HG03558 (cell line): Measurements from ENCODE around the gene ELL3.
"Not testable (repeated sequence)": the region's sequence is repeated elsewhere in the genome, so short reads cannot be mapped to it uniquely, and the experiment has no call there.

Experiments used
- ATAC-seq: cut with Tn5 transposase; IDR thresholded peaks from one replicate; pipeline ENCODE4 v1.9.1; 2021; ENCODE audit warnings: moderate number of reproducible peaks; ENCODE audit not compliant: unreplicated experiment; ENCODE audit errors: extremely low read depth

The ELL3 gene, protein sequence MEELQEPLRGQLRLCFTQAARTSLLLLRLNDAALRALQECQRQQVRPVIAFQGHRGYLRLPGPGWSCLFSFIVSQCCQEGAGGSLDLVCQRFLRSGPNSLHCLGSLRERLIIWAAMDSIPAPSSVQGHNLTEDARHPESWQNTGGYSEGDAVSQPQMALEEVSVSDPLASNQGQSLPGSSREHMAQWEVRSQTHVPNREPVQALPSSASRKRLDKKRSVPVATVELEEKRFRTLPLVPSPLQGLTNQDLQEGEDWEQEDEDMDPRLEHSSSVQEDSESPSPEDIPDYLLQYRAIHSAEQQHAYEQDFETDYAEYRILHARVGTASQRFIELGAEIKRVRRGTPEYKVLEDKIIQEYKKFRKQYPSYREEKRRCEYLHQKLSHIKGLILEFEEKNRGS

DNA sequence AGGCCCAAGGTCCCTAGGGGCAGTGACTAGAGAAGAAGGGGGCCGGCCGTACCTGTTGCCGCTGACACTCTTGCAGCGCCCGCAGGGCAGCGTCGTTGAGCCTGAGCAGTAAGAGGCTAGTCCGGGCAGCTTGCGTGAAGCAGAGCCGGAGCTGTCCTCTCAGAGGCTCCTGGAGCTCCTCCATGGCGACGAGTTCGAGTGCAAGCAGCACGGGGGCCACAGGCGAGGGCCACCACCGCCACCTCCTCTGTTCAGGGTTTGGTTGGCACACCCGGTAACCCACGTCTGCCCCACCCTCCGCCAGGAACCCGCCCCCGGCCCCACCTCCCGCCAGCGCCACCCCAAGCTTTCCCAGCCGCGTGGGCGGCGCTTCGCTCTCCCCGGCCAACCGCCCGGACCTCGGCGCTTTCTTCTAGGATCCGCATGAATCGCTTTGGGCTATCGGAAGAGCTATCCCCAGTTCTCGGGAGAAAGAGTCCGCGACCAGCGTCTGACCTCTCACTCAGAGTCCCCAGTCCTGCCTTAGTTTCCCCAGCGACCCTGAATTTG is at the start of gene ELL3:
TSS of gene ELL3 (minus strand) at position 249 of the 549 bp plus-strand sequence. CDS start at position 184, 65 bp downstream.
- no peak for ATAC-seq

DNA sequence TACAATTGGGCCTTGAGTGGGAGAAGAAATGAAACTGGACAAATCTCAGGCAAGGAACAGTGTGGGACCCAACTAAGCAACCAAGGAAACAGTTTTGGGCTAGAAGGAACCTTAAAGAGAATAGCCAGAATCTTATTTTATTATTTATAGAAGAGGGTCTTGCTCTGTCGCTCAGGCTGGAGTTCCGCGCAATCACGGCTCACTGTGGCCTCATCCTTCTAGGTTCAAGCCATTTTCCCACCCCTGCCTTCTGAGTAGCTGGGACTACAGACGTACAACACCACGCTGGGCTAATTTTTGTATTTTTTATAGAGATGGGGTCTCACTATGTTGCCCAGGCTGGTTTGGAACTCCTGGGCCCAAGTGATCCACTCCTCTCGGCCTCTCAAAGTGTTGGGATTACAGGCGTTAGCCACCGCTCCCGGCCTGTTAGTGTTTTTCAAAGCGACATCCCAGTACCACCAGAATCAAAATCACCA is 49.3 kb upstream of the ELL3 start:
- ATAC-seq: no peak

DNA sequence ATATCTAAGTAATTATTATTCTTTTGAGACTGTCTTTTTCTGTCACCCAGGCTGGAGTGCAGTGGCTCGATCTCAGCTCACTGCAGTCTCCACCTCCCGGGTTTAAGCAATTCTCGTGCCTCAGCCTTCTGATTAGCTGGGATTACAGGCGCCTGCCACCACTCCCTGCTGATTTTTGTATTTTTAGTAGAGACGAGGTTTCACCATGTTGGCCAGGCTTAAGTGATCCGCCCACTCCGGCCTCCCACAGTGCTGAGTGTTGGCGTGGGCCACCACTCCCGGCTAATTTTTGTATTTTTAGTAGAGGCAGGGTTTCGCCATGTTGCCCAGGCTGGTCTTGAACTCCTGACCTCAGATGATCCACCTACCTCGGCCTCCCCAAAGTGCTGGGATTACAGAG is 48.5 kb upstream of the ELL3 start:
- not testable (repeated sequence) for ATAC-seq

GRCh38 chr15:43824302-43825246 is 47.8 kb upstream of the ELL3 start, which contains the start of gene MFAP1:
MFAP1 (minus strand) TSS chr15:43824690; CDS start chr15:43824569, 121 bp downstream.
- peak; percentile 48 for ATAC-seq

GRCh38 chr15:43821505-43821904 is 44.7 kb upstream of the ELL3 start:
- no peak for ATAC-seq

GRCh38 chr15:43815064-43815463 is 38.3 kb upstream of the ELL3 start:
- ATAC-seq: not testable (repeated sequence)

GRCh38 chr15:43808960-43809678 is 32.4 kb upstream of the ELL3 start:
- ATAC-seq: no peak

GRCh38 chr15:43808435-43808950 is 31.7 kb upstream of the ELL3 start:
- ATAC-seq: no peak

DNA sequence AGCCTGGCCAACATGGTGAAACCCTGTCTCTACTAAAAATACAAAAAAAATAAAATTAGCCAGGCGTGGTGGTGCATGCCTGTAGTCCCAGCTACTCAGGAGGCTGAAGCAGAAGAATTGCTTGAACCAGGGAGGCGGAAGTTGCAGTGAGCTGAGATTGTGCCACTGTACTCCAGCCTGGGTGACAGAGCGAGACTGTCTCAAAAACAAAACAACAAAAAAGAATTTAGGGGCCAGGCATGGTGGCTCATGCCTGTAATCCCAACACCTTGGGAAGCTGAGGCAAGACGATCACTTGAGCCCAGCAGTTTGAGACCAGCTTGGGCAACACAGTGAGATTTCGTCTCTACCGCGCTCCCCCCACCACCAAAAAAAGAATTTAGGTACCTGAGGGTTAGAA is 25.9 kb upstream of the ELL3 start:
- not testable (repeated sequence) for ATAC-seq

DNA sequence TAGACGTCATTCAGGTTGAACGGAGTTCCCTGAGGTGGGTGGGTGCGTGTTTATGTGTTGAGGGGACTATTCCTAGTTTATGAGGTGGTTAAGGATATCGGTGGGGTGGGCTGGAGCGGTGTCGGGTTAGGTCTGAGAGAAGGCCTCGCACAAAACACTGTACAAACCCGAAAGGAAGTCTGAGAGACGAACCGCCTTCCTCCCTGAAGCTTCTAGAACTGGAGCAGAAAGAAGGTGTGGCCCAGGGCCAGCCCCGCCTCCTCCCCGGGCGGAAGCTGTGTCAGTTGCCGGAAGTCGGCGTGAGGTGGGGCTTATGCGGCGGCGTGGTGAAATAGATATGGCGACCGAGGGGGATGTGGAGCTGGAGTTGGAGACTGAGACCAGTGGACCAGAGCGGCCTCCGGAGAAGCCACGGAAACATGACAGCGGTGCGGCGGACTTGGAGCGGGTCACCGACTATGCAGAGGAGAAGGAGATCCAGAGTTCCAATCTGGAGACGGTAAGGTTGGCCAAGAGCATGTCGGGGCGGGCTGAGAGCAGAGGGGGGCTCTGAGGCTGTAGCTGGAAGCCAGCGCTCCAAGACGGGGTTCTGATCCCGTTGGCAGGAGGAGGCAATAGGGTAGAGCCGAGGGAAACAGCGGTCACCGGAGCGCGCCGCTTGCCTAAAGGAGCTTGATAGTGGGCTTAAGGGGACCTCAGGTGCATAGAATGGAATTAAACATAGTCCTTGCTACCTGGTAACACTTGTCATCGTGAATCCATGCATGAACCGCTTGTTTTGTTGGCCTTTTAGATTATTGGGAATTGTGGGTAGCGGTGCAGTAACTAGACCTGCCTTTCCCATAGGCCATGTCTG is 23.7 kb upstream of the ELL3 start, which contains the start of gene HYPK:
TSS of gene HYPK (plus strand) at position 314 of the 856 bp plus-strand sequence. CDS start at position 338, 24 bp downstream.
- ATAC-seq: peak; percentile 53

- no peak for ATAC-seq
Measured at GRCh38 chr15:43799945-43800285, 23.1 kb upstream of the ELL3 start, which contains the start of gene SERINC4. SERINC4 (minus strand) TSS chr15:43800220; CDS start chr15:43799986, 234 bp downstream.

DNA sequence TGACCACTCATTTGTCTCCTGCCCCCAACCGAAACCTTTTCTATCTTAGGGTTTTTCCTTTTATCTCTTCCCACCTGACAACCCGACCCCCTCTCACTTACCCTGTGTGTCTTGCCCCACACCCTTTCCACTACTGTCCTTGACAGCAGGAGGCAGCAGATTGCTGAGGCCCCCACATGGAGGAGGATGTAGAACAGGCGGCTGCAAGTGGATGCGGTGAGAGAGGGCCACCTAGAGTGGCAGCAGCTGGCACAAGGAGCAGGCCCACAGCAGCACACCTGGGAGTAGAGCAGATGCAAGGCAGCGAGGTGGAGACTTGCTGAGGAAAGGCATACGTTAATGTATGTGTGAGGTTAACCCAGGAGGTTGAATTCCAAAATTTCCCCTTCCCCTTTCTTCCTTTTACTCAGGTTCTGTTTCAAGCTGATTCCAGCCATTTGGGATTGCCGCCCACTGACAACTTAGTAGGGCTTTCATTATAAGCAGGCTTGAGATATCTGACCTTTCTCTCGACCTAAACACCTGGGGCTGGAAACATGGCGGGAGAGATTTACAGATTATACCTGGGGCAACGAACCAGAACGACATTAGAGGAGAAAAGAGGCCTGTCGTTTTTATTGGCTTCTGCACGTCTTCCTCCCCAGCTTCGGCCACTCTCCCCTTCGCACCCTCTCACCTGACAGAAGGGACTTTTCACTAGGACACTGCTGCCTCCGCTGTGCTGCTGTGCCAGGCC is 22.6 kb upstream of the ELL3 start:
- no peak for ATAC-seq

DNA sequence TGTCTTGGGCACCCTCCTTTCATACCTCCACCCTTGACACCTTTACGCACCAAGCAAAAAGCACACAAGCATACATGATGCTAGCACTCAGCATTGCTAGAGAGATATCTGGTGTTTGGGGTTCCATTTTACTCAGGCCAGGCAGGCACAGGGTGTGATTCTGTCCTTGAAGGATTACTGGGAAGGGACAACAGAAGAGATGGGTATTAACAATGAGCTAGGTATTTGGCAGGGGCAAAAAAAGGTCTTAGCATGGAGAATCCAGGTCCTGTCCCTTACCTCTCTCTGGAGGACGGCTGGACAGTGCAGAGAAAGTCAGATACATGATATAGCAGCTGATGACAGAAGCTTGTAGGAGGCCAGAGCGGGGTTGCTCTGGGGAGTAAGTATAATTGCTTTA is 19.8 kb upstream of the ELL3 start:
- no peak for ATAC-seq

GRCh38 chr15:43795997-43796396 is 19.2 kb upstream of the ELL3 start:
- no peak for ATAC-seq

DNA sequence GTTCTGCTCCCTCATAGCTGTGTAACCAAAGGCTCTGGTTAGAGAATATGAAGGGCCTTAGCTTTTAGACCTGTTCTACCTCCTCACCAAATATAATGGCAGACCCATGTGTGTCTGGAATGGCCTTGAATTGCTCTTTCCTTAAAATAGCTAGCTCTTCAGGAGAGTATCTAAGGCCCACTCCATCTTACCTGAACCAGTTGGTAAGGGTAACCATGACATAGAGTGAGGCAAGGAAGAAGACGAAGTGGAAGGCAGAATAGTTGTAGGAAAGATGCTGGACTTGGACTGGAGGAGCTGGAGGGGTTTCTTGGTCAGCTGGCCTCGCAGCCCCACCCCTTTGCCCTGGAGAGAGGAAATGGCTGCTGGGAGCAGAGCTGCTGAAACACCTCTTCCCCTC is 18.4 kb upstream of the ELL3 start:
- no peak for ATAC-seq

GRCh38 chr15:43794269-43795037 is 17.7 kb upstream of the ELL3 start:
- no peak for ATAC-seq

DNA sequence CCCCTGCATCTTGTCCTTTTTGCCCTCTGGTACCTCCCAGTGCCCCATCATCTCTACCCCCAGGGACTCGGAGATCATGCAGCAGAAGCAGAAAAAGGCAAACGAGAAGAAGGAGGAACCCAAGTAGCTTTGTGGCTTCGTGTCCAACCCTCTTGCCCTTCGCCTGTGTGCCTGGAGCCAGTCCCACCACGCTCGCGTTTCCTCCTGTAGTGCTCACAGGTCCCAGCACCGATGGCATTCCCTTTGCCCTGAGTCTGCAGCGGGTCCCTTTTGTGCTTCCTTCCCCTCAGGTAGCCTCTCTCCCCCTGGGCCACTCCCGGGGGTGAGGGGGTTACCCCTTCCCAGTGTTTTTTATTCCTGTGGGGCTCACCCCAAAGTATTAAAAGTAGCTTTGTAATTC is 16.9 kb upstream of the ELL3 start:
- ATAC-seq: no peak
